Measurements from ENCODE around the gene CPED1.
"Not testable (repeated sequence)": the region's sequence is repeated elsewhere in the genome, so short reads cannot be mapped to it uniquely, and the experiment has no call there.

The CPED1 gene

GRCh38 chr7:120996988-120997345 lies 8.5 kb downstream of the CPED1 start:
- no peak for DNase-seq (ENCODE audit: low spot score)

GRCh38 chr7:120997882-120998474 lies 9.5 kb downstream of the CPED1 start:
- no peak for DNase-seq (ENCODE audit: low spot score)

GRCh38 chr7:120998520-120998919 lies 10.0 kb downstream of the CPED1 start:
- no peak for DNase-seq (ENCODE audit: low spot score)

GRCh38 chr7:120998996-120999565 lies 10.6 kb downstream of the CPED1 start:
- no peak for DNase-seq (ENCODE audit: low spot score)

GRCh38 chr7:121000081-121000983 lies 11.8 kb downstream of the CPED1 start:
- DNase-seq (ENCODE audit: low spot score): no peak

- no peak for DNase-seq (ENCODE audit: low spot score)
These were observed 12.9 kb downstream of the CPED1 start for GRCh38 chr7:121001234-121001906.

- DNase-seq (ENCODE audit: low spot score): no peak
These were observed 13.7 kb downstream of the CPED1 start for GRCh38 chr7:121002048-121002756.

GRCh38 chr7:121002757-121003200 lies 14.3 kb downstream of the CPED1 start:
- no peak for DNase-seq (ENCODE audit: low spot score)

- no peak for DNase-seq (ENCODE audit: low spot score)
These were observed 15.6 kb downstream of the CPED1 start for GRCh38 chr7:121003986-121004685.

GRCh38 chr7:121005058-121005457 lies 16.5 kb downstream of the CPED1 start:
- not testable (repeated sequence) for DNase-seq (ENCODE audit: low spot score)

- no peak for DNase-seq (ENCODE audit: low spot score)
These were observed 17.6 kb downstream of the CPED1 start for GRCh38 chr7:121005996-121006584.

GRCh38 chr7:121006711-121007315 lies 18.3 kb downstream of the CPED1 start:
- DNase-seq (ENCODE audit: low spot score): no peak

GRCh38 chr7:121008816-121009215 lies 20.3 kb downstream of the CPED1 start:
- no peak for DNase-seq (ENCODE audit: low spot score)

GRCh38 chr7:121011401-121011800 lies 22.9 kb downstream of the CPED1 start:
- no peak for DNase-seq (ENCODE audit: low spot score)

GRCh38 chr7:121012170-121012874 lies 23.8 kb downstream of the CPED1 start:
- DNase-seq (ENCODE audit: low spot score): no peak

GRCh38 chr7:121012919-121013318 lies 24.4 kb downstream of the CPED1 start:
- no peak for DNase-seq (ENCODE audit: low spot score)

GRCh38 chr7:121015560-121015959 lies 27.0 kb downstream of the CPED1 start:
- DNase-seq (ENCODE audit: low spot score): no peak

GRCh38 chr7:121016966-121017365 lies 28.5 kb downstream of the CPED1 start:
- no peak for DNase-seq (ENCODE audit: low spot score)

GRCh38 chr7:121017586-121017985 lies 29.1 kb downstream of the CPED1 start:
- DNase-seq (ENCODE audit: low spot score): no peak

- no peak for DNase-seq (ENCODE audit: low spot score)
These were observed 30.5 kb downstream of the CPED1 start for GRCh38 chr7:121019018-121019417.

Data from ecto neural progenitor cell (in vitro differentiated cells).